HG03558 (cell line): Measurements from ENCODE around the gene ADAMTSL1.

Source experiments
- ATAC-seq: cut with Tn5 transposase; IDR thresholded peaks from one replicate; pipeline ENCODE4 v1.9.1; 2021; ENCODE audit warnings: moderate number of reproducible peaks; ENCODE audit not compliant: unreplicated experiment; ENCODE audit errors: extremely low read depth

ADAMTSL1 gene

GRCh38 chr9:18786911-18787650 is 313.1 kb downstream of the ADAMTSL1 start:
- ATAC-seq: no peak

GRCh38 chr9:18788256-18788655 is 314.3 kb downstream of the ADAMTSL1 start:
- no peak for ATAC-seq

GRCh38 chr9:18791074-18791473 is 317.1 kb downstream of the ADAMTSL1 start:
- ATAC-seq: no peak

- ATAC-seq: no peak
These were observed 319.2 kb downstream of the ADAMTSL1 start for GRCh38 chr9:18793122-18793521.

GRCh38 chr9:18795947-18796671 is 322.2 kb downstream of the ADAMTSL1 start:
- ATAC-seq: no peak

GRCh38 chr9:18796696-18797270 is 322.8 kb downstream of the ADAMTSL1 start:
- no peak for ATAC-seq

- ATAC-seq: no peak
These were observed 324.2 kb downstream of the ADAMTSL1 start for GRCh38 chr9:18798106-18798505.

GRCh38 chr9:18798508-18799290 is 324.7 kb downstream of the ADAMTSL1 start:
- ATAC-seq: no peak

- no peak for ATAC-seq
These were observed 325.5 kb downstream of the ADAMTSL1 start for GRCh38 chr9:18799428-18799827.

- ATAC-seq: no peak
These were observed 326.6 kb downstream of the ADAMTSL1 start for GRCh38 chr9:18800579-18800978.

- ATAC-seq: no peak
These were observed 331.4 kb downstream of the ADAMTSL1 start for GRCh38 chr9:18805386-18805785.

- ATAC-seq: no peak
These were observed 332.5 kb downstream of the ADAMTSL1 start for GRCh38 chr9:18806232-18807080.

- no peak for ATAC-seq
These were observed 336.6 kb downstream of the ADAMTSL1 start for GRCh38 chr9:18810581-18810980.

- ATAC-seq: no peak
These were observed 337.2 kb downstream of the ADAMTSL1 start for GRCh38 chr9:18811171-18811570.

GRCh38 chr9:18819418-18819817 is 345.5 kb downstream of the ADAMTSL1 start:
- ATAC-seq: no peak

GRCh38 chr9:18820566-18821095 is 346.7 kb downstream of the ADAMTSL1 start:
- no peak for ATAC-seq

GRCh38 chr9:18821788-18822187 is 347.8 kb downstream of the ADAMTSL1 start:
- no peak for ATAC-seq

- ATAC-seq: no peak
These were observed 348.9 kb downstream of the ADAMTSL1 start for GRCh38 chr9:18822850-18823249.

- ATAC-seq: no peak
These were observed 350.2 kb downstream of the ADAMTSL1 start for GRCh38 chr9:18824095-18824666.
